HUDEP-2 (cell line): ENCODE results near the gene RFX1.

Source experiments
- DNase-seq, 76 experiments: peaks; one replicate each; lab custom pipeline; 2025; ENCODE audit not compliant: unreplicated experiment in 76 of 76; lab: John Stamatoyannopoulos, UW

RFX1 gene

DNA sequence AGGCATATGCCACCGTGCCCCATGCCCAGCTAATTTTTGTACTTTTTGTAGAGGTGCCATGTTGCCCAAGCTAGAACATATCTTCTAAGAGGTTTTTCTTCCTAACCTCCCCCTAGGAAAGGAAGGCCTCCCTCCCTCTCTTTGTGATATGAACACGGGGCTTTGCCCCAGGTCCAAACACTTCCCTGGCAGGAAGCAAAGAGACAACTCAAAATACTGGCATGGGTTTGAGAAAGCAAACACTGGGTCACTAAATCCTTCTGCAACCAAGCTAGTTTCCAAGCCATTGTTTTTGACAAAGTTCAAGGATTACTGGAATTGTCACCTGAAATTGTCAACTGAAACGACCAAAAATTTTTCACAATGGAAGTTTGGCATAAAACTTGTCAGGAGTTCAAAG lies 91.3 kb downstream of the RFX1 start:
- DNase-seq: no peak

- DNase-seq: no peak
These were observed 92.8 kb downstream of the RFX1 start for GRCh38 chr19:13913352-13913751.
